ENCODE results near the gene CD44.
A peak's percentile ranks its signal among the peaks of the same experiment; 100 is the strongest.

CD44 gene

GRCh38 chr11:35160902-35161597 lies 22.1 kb downstream of the CD44 start:
- DNase-seq, result peak; percentile 85

GRCh38 chr11:35162745-35163144 lies 23.8 kb downstream of the CD44 start:
- no peak for DNase-seq

GRCh38 chr11:35163209-35163608 lies 24.2 kb downstream of the CD44 start:
- DNase-seq, result peak; percentile 61

GRCh38 chr11:35163702-35164496 lies 24.9 kb downstream of the CD44 start:
- peak; percentile 46 for DNase-seq

GRCh38 chr11:35165030-35165422 lies 26.1 kb downstream of the CD44 start:
- no peak for DNase-seq

- peak; percentile 46 for DNase-seq
These were observed 26.7 kb downstream of the CD44 start for GRCh38 chr11:35165423-35166368.

- no peak for DNase-seq
These were observed 27.7 kb downstream of the CD44 start for GRCh38 chr11:35166369-35167360.

GRCh38 chr11:35167426-35167954 lies 28.5 kb downstream of the CD44 start:
- no peak for DNase-seq

GRCh38 chr11:35168671-35169070 lies 29.7 kb downstream of the CD44 start:
- no peak for DNase-seq

GRCh38 chr11:35169112-35169511 lies 30.1 kb downstream of the CD44 start:
- DNase-seq, result no peak

- no peak for DNase-seq
These were observed 30.8 kb downstream of the CD44 start for GRCh38 chr11:35169754-35170153.

GRCh38 chr11:35170503-35170902 lies 31.5 kb downstream of the CD44 start:
- DNase-seq, result no peak

- no peak for DNase-seq
These were observed 32.3 kb downstream of the CD44 start for GRCh38 chr11:35171226-35171625.

- DNase-seq, result no peak
These were observed 34.1 kb downstream of the CD44 start for GRCh38 chr11:35173011-35173511.

- no peak for DNase-seq
These were observed 34.9 kb downstream of the CD44 start for GRCh38 chr11:35173616-35174566.

- DNase-seq, result no peak
These were observed 35.7 kb downstream of the CD44 start for GRCh38 chr11:35174666-35175065.

GRCh38 chr11:35177370-35177769 lies 38.4 kb downstream of the CD44 start:
- DNase-seq, result no peak

- no peak for DNase-seq
These were observed 39.3 kb downstream of the CD44 start for GRCh38 chr11:35178067-35178805.

- no peak for DNase-seq
These were observed 39.9 kb downstream of the CD44 start for GRCh38 chr11:35178873-35179272.

Measured in NCI-H82 (cell line).